IMR-90 (cell line): ENCODE measurements around the gene ITGA1. TPM values are rescaled to one million over a fixed set of nuclear protein-coding genes. Genes with fewer than 3 reads are reported as not detected.

Experiments used
- ATAC-seq: fragments of 200-7000 bp; cut with Tn5 transposase; 2 replicates; pipeline ENCODE4 v1.9.1; 2020; ENCODE audit warnings: low read depth, mild to moderate bottlenecking, moderate library complexity
- BruUV-seq: library from RNA; stranded (reverse); fragments of 400-500 nt; replicated peaks from 2 replicates; lab custom pipeline; 2021; lab: Mats Ljungman, UMichigan
- CTCF ChIA-PET: fragments of 300-600 bp; formaldehyde crosslinking; extraction: SDS; loops from one replicate; lab custom pipeline; 2021; ENCODE audit warnings: antibody characterized with exemption; lab: Yijun Ruan, JAX
- POLR2A ChIA-PET: fragments of 300-600 bp; sonication (Branson Sonifier 250); formaldehyde crosslinking; loops from one replicate; lab custom pipeline; 2022; ENCODE audit warnings: antibody characterized with exemption; ENCODE audit not compliant: unreplicated experiment; lab: Charles Lee
- DNase-seq: peaks from one replicate; pipeline ENCODE4 v3.0.0; 2013
- H2AFZ ChIP-seq: replicated peaks from 2 replicates; pipeline ENCODE3; 2013; ENCODE audit warnings: low read length, mild to moderate bottlenecking; ENCODE audit not compliant: poor library complexity
- H2AK5ac ChIP-seq: 2 replicates; pipeline ENCODE4 v1.6.1; 2013; ENCODE audit warnings: low read depth, low read length, inconsistent platforms
- H2AK9ac ChIP-seq: replicated peaks from 2 replicates; pipeline ENCODE3; 2013; ENCODE audit warnings: mild to moderate bottlenecking, low read depth, low read length, moderate library complexity; ENCODE audit not compliant: poor library complexity
- H2BK120ac ChIP-seq: 2 replicates; pipeline ENCODE4 v1.6.1; 2013; ENCODE audit warnings: low read depth, low read length, inconsistent platforms
- H2BK15ac ChIP-seq: 3 replicates; pipeline ENCODE4 v1.6.1; 2013; ENCODE audit warnings: low read depth, low read length, inconsistent platforms
- H2BK20ac ChIP-seq: 2 replicates; pipeline ENCODE4 v1.6.1; 2013; ENCODE audit warnings: low read depth, mild to moderate bottlenecking, inconsistent platforms, low read length, moderate library complexity
- H2BK5ac ChIP-seq: 2 replicates; pipeline ENCODE4 v1.6.1; 2013; ENCODE audit warnings: mild to moderate bottlenecking, low read depth, low read length, inconsistent platforms; ENCODE audit not compliant: poor library complexity, severe bottlenecking
- H3K14ac ChIP-seq: replicated peaks from 2 replicates; pipeline ENCODE4 v1.6.1; 2013; ENCODE audit warnings: low read depth, low read length, inconsistent platforms
- H3K18ac ChIP-seq: 2 replicates; pipeline ENCODE4 v1.6.1; 2013; ENCODE audit warnings: low read depth, low read length, control low read depth
- H3K23ac ChIP-seq: 2 replicates; pipeline ENCODE4 v1.6.1; 2013; ENCODE audit warnings: low read depth, low read length, inconsistent platforms
- H3K27ac ChIP-seq: 2 replicates; pipeline ENCODE4 v1.5.1; 2013; ENCODE audit warnings: mild to moderate bottlenecking, control low read depth, low read length; ENCODE audit not compliant: insufficient read depth
- H3K27me3 ChIP-seq: 2 replicates; pipeline ENCODE4 v1.6.1; 2013; ENCODE audit warnings: low read length; ENCODE audit not compliant: control insufficient read depth, insufficient read depth
- H3K36me3 ChIP-seq: 2 replicates; pipeline ENCODE4 v1.6.1; 2013; ENCODE audit warnings: low read length, mixed read lengths; ENCODE audit not compliant: control insufficient read depth, insufficient read depth
- H3K4ac ChIP-seq: 2 replicates; pipeline ENCODE4 v1.6.1; 2013; ENCODE audit warnings: low read depth, low read length, inconsistent platforms
- H3K4me1 ChIP-seq: 2 replicates; pipeline ENCODE4 v1.6.1; 2013; ENCODE audit warnings: low read length, mixed read lengths; ENCODE audit not compliant: control insufficient read depth, insufficient read depth
- H3K4me2 ChIP-seq: 2 replicates; pipeline ENCODE4 v1.6.1; 2013; ENCODE audit warnings: low read depth, mild to moderate bottlenecking, control low read depth, low read length, moderate library complexity
- H3K4me3 ChIP-seq: 2 replicates; pipeline ENCODE4 v1.5.1; 2013; ENCODE audit warnings: low read depth, mild to moderate bottlenecking, control low read depth, low read length, moderate library complexity; ENCODE audit not compliant: insufficient read depth
- H3K56ac ChIP-seq: 2 replicates; pipeline ENCODE4 v1.6.1; 2013; ENCODE audit warnings: low read length, inconsistent platforms; ENCODE audit not compliant: insufficient read depth; ENCODE audit errors: extremely low read depth
- H3K79me1 ChIP-seq, 2 experiments: 2 replicates each; pipeline ENCODE4 v1.6.1; 2013; ENCODE audit warnings: low read length in 2 of 2, inconsistent platforms in 1 of 2, low read depth in 1 of 2
- H3K9ac ChIP-seq: 2 replicates; pipeline ENCODE4 v1.6.1; 2013; ENCODE audit warnings: low read depth, low read length, control low read depth
- H3K9me1 ChIP-seq: 2 replicates; pipeline ENCODE4 v1.6.1; 2013; ENCODE audit warnings: low read length, inconsistent platforms; ENCODE audit not compliant: insufficient read depth
- H3K9me3 ChIP-seq: 2 replicates; pipeline ENCODE4 v1.6.1; 2013; ENCODE audit warnings: low read length; ENCODE audit not compliant: control insufficient read depth, insufficient read depth
- H4K20me1 ChIP-seq: 2 replicates; pipeline ENCODE4 v1.6.1; 2013; ENCODE audit warnings: low read length, inconsistent platforms; ENCODE audit not compliant: insufficient read depth
- H4K5ac ChIP-seq: 2 replicates; pipeline ENCODE4 v1.6.1; 2013; ENCODE audit warnings: mild to moderate bottlenecking, low read depth, low read length, control low read depth
- H4K8ac ChIP-seq, 2 experiments: 2 replicates each; pipeline ENCODE4 v1.6.1; 2013; ENCODE audit warnings: low read depth in 2 of 2, low read length in 2 of 2, control low read depth in 1 of 2, inconsistent platforms in 1 of 2
- H4K91ac ChIP-seq: 2 replicates; pipeline ENCODE4 v1.6.1; 2013; ENCODE audit warnings: low read depth, low read length, inconsistent platforms; ENCODE audit not compliant: insufficient read depth
- MAFK ChIP-seq: IDR thresholded peaks from 2 replicates; pipeline ENCODE4 v1.6.1; 2012; ENCODE audit warnings: low read depth, low read length, improper control_type of control experiment
- MAZ ChIP-seq: IDR thresholded peaks from 2 replicates; pipeline ENCODE4 v1.6.1; 2012; ENCODE audit warnings: low read depth, mild to moderate bottlenecking, low read length, improper control_type of control experiment, moderate library complexity, borderline replicate concordance
- MXI1 ChIP-seq: IDR thresholded peaks from 2 replicates; pipeline ENCODE4 v1.6.1; 2012; ENCODE audit warnings: low read depth, mild to moderate bottlenecking, low read length, moderate library complexity, borderline replicate concordance
- RAD21 ChIP-seq: IDR thresholded peaks from 2 replicates; pipeline ENCODE4 v1.6.1; 2012; ENCODE audit warnings: low read length, improper control_type of control experiment
- WGBS, 2 experiments: methylation state at CpG; one replicate each; pipeline versions ENCODE4 v1.1.5 to v1.1.7; 2013; ENCODE audit warnings: missing lambda C conversion rate in 2 of 2; ENCODE audit not compliant: insufficient read length in 1 of 2; ENCODE audit errors: extremely low coverage in 2 of 2; 5-methylcytosine and 5-hydroxymethylcytosine counted together
- dilution Hi-C: fragments of 300-500 bp; cut with HindIII; formaldehyde crosslinking; loops from one replicate; pipeline ENCODE4 v1.14.3; 2018; ENCODE audit warnings: low sequenced_read_pairs; ENCODE audit not compliant: unreplicated experiment
- in situ Hi-C: fragments of 300-500 bp; cut with MboI; formaldehyde crosslinking; loops from 3 replicates; pipeline ENCODE4 v1.14.3; 2019; ENCODE audit warnings: low sequenced_read_pairs, inconsistent platforms, mixed read lengths
- intact Hi-C: fragments of 100-400 bp; cut with micrococcal nuclease; formaldehyde crosslinking; loops from 2 replicates; pipeline ENCODE4 v1.10.0; 2022
- polyA plus RNA-seq, 3 experiments: library from polyadenylated mRNA; depleted of rRNA; stranded (reverse); fragments of >200 nt; gene quantifications; 2 replicates each; pipeline ENCODE4 v1.2.3, GENCODE V29; 2012; ENCODE audit warnings: low replicate concordance in 1 of 3
- total RNA-seq: library from RNA; depleted of rRNA; stranded (reverse); fragments of >200 nt; gene quantifications from 2 replicates; pipeline ENCODE4 v1.2.3, GENCODE V29; 2012
- TF ChIP-seq, protein P1 (sequence below): fragments of 150-350 bp; IDR thresholded peaks from 2 replicates; pipeline ENCODE4 v1.6.1; 2016; ENCODE audit warnings: low read depth, mild to moderate bottlenecking, low read length, moderate library complexity, borderline replicate concordance
- TF ChIP-seq, protein P2 (sequence below): conservative IDR thresholded peaks from 2 replicates; pipeline ENCODE4 v1.5.1; 2012; ENCODE audit warnings: mild to moderate bottlenecking, low read depth, low read length, improper control_type of control experiment

The ITGA1 gene
- total and polyA plus RNA-seq, 2 of the 4 experiments (the other 2 are of a cell fraction) = 22.3 to 95.2 TPM

DNA sequence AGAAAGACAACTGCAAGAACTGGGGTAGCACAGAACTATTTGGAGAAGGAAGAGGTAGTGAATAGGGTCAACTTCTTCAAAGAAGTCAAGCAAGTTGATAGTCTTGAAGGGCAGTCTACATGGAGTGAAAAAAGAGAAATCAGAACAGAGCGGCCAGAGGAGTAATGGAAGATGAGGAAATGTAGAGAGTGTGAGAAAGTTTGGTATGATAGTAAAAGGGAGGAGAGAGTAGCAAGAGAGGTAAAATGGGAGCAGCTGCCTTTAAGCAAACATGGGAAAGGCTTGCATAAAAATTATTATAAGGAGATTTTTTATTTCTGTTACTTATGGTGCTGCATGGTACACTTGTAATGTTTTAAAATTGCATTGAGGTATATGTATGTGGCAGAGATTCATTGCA, 208.2 kb downstream of the ITGA1 start:
- peaks cover 18% of the 10 kb centered on the region for H3K4me1 ChIP-seq
- H3K4ac ChIP-seq = no peak overlapping the region
- BruUV-seq = no TSS peak
- H2AK9ac ChIP-seq = no peak overlapping the region
- no peak for TF ChIP-seq MAZ
- no peak for TF ChIP-seq MXI1
- TF ChIP-seq, protein P1, sequence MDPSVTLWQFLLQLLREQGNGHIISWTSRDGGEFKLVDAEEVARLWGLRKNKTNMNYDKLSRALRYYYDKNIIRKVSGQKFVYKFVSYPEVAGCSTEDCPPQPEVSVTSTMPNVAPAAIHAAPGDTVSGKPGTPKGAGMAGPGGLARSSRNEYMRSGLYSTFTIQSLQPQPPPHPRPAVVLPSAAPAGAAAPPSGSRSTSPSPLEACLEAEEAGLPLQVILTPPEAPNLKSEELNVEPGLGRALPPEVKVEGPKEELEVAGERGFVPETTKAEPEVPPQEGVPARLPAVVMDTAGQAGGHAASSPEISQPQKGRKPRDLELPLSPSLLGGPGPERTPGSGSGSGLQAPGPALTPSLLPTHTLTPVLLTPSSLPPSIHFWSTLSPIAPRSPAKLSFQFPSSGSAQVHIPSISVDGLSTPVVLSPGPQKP = no peak
- TF ChIP-seq RAD21 = no peak
- TF ChIP-seq, protein P2, sequence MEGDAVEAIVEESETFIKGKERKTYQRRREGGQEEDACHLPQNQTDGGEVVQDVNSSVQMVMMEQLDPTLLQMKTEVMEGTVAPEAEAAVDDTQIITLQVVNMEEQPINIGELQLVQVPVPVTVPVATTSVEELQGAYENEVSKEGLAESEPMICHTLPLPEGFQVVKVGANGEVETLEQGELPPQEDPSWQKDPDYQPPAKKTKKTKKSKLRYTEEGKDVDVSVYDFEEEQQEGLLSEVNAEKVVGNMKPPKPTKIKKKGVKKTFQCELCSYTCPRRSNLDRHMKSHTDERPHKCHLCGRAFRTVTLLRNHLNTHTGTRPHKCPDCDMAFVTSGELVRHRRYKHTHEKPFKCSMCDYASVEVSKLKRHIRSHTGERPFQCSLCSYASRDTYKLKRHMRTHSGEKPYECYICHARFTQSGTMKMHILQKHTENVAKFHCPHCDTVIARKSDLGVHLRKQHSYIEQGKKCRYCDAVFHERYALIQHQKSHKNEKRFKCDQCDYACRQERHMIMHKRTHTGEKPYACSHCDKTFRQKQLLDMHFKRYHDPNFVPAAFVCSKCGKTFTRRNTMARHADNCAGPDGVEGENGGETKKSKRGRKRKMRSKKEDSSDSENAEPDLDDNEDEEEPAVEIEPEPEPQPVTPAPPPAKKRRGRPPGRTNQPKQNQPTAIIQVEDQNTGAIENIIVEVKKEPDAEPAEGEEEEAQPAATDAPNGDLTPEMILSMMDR = no peak
- TF ChIP-seq MAFK = no peak
- no peak overlapping the region for H2BK15ac ChIP-seq
- in situ Hi-C loops = no loop called here
- no peak overlapping the region; the same call in 1 of the 2 replicates for H2BK20ac ChIP-seq
- H4K5ac ChIP-seq = no peak overlapping the region
- peaks cover 5% of the 10 kb centered on the region; the same call in 1 of the 2 replicates for H3K36me3 ChIP-seq
- no peak overlapping the region for H2AK5ac ChIP-seq
- no peaks in the 10 kb centered on the region for H3K9me3 ChIP-seq
- H2AFZ ChIP-seq = no peak overlapping the region
- H3K4me3 ChIP-seq = no peak overlapping the region
- ChIA-PET CTCF (interaction anchor here (2.0 kb wide), 1 partner anchor 11 kb away, joined by 5 read pairs; no protein-coding TSS in a partner anchor), POLR2A (no interaction called here)
- intact Hi-C loops = no loop called here
- 0 out of 2 replicates have a peak overlapping the region, but pooled peaks have one; percentile 45 for H3K14ac ChIP-seq
- H3K4me2 ChIP-seq = no peak overlapping the region
- DNase-seq = no peak
- H3K9ac ChIP-seq = no peak overlapping the region
- no peak overlapping the region for H3K56ac ChIP-seq
- WGBS, 2 experiments = 100% methylated on average over 1 of the region's 1 CpG
- no peak overlapping the region for H3K27ac ChIP-seq
- dilution Hi-C loops = no loop called here
- no peak overlapping the region for H2BK120ac ChIP-seq
- H2BK5ac ChIP-seq = no peak overlapping the region
- H3K23ac ChIP-seq = peak overlapping the region; percentile 48; the same call in 1 of the 2 replicates
- ATAC-seq = no peak
- H3K79me1 ChIP-seq = peaks cover 0 to 55% of the 10 kb centered on the region in 2 experiments; a peak in 2 of 4 replicates
- H3K27me3 ChIP-seq = no peaks in the 10 kb centered on the region
- no peak overlapping the region for H4K91ac ChIP-seq
- peaks cover 10% of the 10 kb centered on the region; the same call in 1 of the 2 replicates for H4K20me1 ChIP-seq
- H3K18ac ChIP-seq = no peak overlapping the region
- H3K9me1 ChIP-seq = peaks cover 8% of the 10 kb centered on the region; the same call in 1 of the 2 replicates
- no peak overlapping the region for H4K8ac ChIP-seq
